OCI-LY1 (cell line): Measurements from ENCODE around the gene WBP1L.

Experiments used
- H2AFZ ChIP-seq: fragments of 200-600 bp; sonication (generic), shearing (Covaris generic); 2 replicates; pipeline ENCODE4 v1.6.0; 2014; ENCODE audit warnings: antibody characterized with exemption, mild to moderate bottlenecking, low read length
- H3F3A ChIP-seq: fragments of 200-600 bp; sonication (generic), shearing (Covaris generic); 2 replicates; pipeline ENCODE4 v1.6.0; 2014; ENCODE audit warnings: mild to moderate bottlenecking, antibody characterized with exemption, low read length, moderate library complexity; ENCODE audit not compliant: insufficient read depth
- H3K27ac ChIP-seq: fragments of 200-600 bp; sonication (generic); 2 replicates; pipeline ENCODE4 v1.5.1; 2014; ENCODE audit warnings: low read length, mixed run types, mild to moderate bottlenecking, low read depth; ENCODE audit not compliant: poor library complexity, severe bottlenecking
- H3K27me3 ChIP-seq: fragments of 200-600 bp; sonication (generic); 2 replicates; pipeline ENCODE4 v1.6.0; 2014; ENCODE audit warnings: antibody characterized with exemption, mild to moderate bottlenecking, low read length, moderate library complexity; ENCODE audit not compliant: insufficient read depth
- H3K36me3 ChIP-seq: fragments of 200-600 bp; sonication (generic); 2 replicates; pipeline ENCODE4 v1.6.1; 2014; ENCODE audit warnings: mild to moderate bottlenecking, antibody characterized with exemption, low read length, moderate library complexity, mixed read lengths; ENCODE audit not compliant: insufficient read depth
- H3K4me1 ChIP-seq: fragments of 200-600 bp; sonication (generic); 2 replicates; pipeline ENCODE4 v1.5.1; 2014; ENCODE audit warnings: mild to moderate bottlenecking, low read length, moderate library complexity; ENCODE audit not compliant: insufficient read depth, severe bottlenecking
- H3K4me2 ChIP-seq: fragments of 200-600 bp; sonication (generic), shearing (Covaris generic); 2 replicates; pipeline ENCODE4 v1.6.1; 2014; ENCODE audit warnings: low read length
- H3K4me3 ChIP-seq: fragments of 200-600 bp; sonication (generic); 2 replicates; pipeline ENCODE4 v1.5.1; 2014; ENCODE audit warnings: low read length, low read depth, mild to moderate bottlenecking, mixed read lengths; ENCODE audit not compliant: poor library complexity, severe bottlenecking
- H3K79me2 ChIP-seq: fragments of 200-600 bp; shearing (Covaris generic); 2 replicates; pipeline ENCODE4 v1.6.1; 2016; ENCODE audit warnings: mixed run types, low read length, mixed read lengths; ENCODE audit not compliant: insufficient read depth
- H3K9ac ChIP-seq: fragments of 200-600 bp; sonication (generic), shearing (Covaris generic); 2 replicates; pipeline ENCODE4 v1.6.1; 2014; ENCODE audit warnings: mild to moderate bottlenecking, low read length, mixed read lengths
- H3K9me2 ChIP-seq: fragments of 200-600 bp; sonication (generic), shearing (Covaris generic); 2 replicates; pipeline ENCODE4 v1.6.1; 2014; ENCODE audit warnings: low read depth, mild to moderate bottlenecking, low read length, mixed read lengths
- H3K9me3 ChIP-seq: fragments of 200-600 bp; shearing (Covaris generic); 2 replicates; pipeline ENCODE4 v1.6.1; 2014; ENCODE audit warnings: low read length, mixed read lengths
- H4K20me1 ChIP-seq: fragments of 200-600 bp; sonication (generic), shearing (Covaris generic); 2 replicates; pipeline ENCODE4 v1.6.0; 2016; ENCODE audit warnings: mild to moderate bottlenecking, low read length; ENCODE audit not compliant: insufficient read depth
- CTCF ChIP-seq: fragments of 200-600 bp; sonication (generic), shearing (Covaris generic); IDR thresholded peaks from 2 replicates; pipeline ENCODE4 v1.5.1; 2017; ENCODE audit warnings: mild to moderate bottlenecking, antibody characterized with exemption, low read length, moderate library complexity, mixed read lengths
- EZH2 ChIP-seq: fragments of 200-600 bp; sonication (generic), shearing (Covaris generic); IDR thresholded peaks from 2 replicates; pipeline ENCODE4 v1.8.0; 2017; ENCODE audit warnings: borderline replicate concordance, mixed run types, mild to moderate bottlenecking, antibody characterized with exemption, low read length, moderate library complexity, mixed read lengths

Gene WBP1L

GRCh38 chr10:102865620-102866019 lies 121.9 kb downstream of the WBP1L start:
- Histone ChIP-seq H3K79me2 (no peaks in the 10 kb centered on the region), H3K27ac (no peak overlapping the region), H3K4me2 (no peak overlapping the region), H3K27me3 (no peaks in the 10 kb centered on the region), H3K4me3 (no peak overlapping the region), H2AFZ (no peak overlapping the region), H4K20me1 (no peaks in the 10 kb centered on the region), H3K9me2 (no peaks in the 10 kb centered on the region), H3F3A (no peaks in the 10 kb centered on the region), H3K9ac (no peak overlapping the region), H3K9me3 (no peaks in the 10 kb centered on the region), H3K36me3 (no peaks in the 10 kb centered on the region), H3K4me1 (no peaks in the 10 kb centered on the region)
- no peak for TF ChIP-seq EZH2
- TF ChIP-seq CTCF: no peak
